NCI-H774 (cell line): ENCODE results near the gene CLASP1.
"Not testable (repeated sequence)": the region's sequence is repeated elsewhere in the genome, so short reads cannot be mapped to it uniquely, and the experiment has no call there.

Experiments used
- DNase-seq: peaks from one replicate; lab custom pipeline; 2025; lab: John Stamatoyannopoulos, UW

Gene CLASP1

GRCh38 chr2:121374412-121375075 lies 274.7 kb downstream of the CLASP1 start:
- not testable (repeated sequence) for DNase-seq

GRCh38 chr2:121372721-121373353 lies 276.4 kb downstream of the CLASP1 start:
- DNase-seq = no peak

- no peak for DNase-seq
These were observed 277.2 kb downstream of the CLASP1 start for GRCh38 chr2:121372082-121372481.

- DNase-seq = no peak
These were observed 280.4 kb downstream of the CLASP1 start for GRCh38 chr2:121368836-121369235.

GRCh38 chr2:121368155-121368554 lies 281.1 kb downstream of the CLASP1 start:
- DNase-seq = no peak

GRCh38 chr2:121367246-121367900 lies 281.9 kb downstream of the CLASP1 start:
- DNase-seq = no peak

GRCh38 chr2:121366040-121366439 lies 283.2 kb downstream of the CLASP1 start:
- DNase-seq = no peak

- DNase-seq = no peak
These were observed 284.2 kb downstream of the CLASP1 start for GRCh38 chr2:121365061-121365460.

- no peak for DNase-seq
These were observed 285.4 kb downstream of the CLASP1 start for GRCh38 chr2:121363632-121364420.

- no peak for DNase-seq
These were observed 286.5 kb downstream of the CLASP1 start for GRCh38 chr2:121362774-121363173.

GRCh38 chr2:121362226-121362625 lies 287.0 kb downstream of the CLASP1 start:
- DNase-seq = no peak

- DNase-seq = no peak
These were observed 288.5 kb downstream of the CLASP1 start for GRCh38 chr2:121360566-121361300.

GRCh38 chr2:121359716-121360565 lies 289.3 kb downstream of the CLASP1 start:
- DNase-seq = no peak

- no peak for DNase-seq
These were observed 290.1 kb downstream of the CLASP1 start for GRCh38 chr2:121359170-121359569.

GRCh38 chr2:121358291-121358690 lies 291.0 kb downstream of the CLASP1 start:
- no peak for DNase-seq

GRCh38 chr2:121356058-121356640 lies 293.1 kb downstream of the CLASP1 start:
- DNase-seq = peak; percentile 49

- DNase-seq = no peak
These were observed 293.8 kb downstream of the CLASP1 start for GRCh38 chr2:121355488-121355887.

- no peak for DNase-seq
These were observed 297.5 kb downstream of the CLASP1 start for GRCh38 chr2:121351521-121352318.

- no peak for DNase-seq
These were observed 298.4 kb downstream of the CLASP1 start for GRCh38 chr2:121350890-121351289.

- no peak for DNase-seq
These were observed 298.9 kb downstream of the CLASP1 start for GRCh38 chr2:121350402-121350775.
